HepG2 (cell line): ENCODE measurements around the gene JAK1. TPM values are rescaled to one million over a fixed set of nuclear protein-coding genes. Genes with fewer than 3 reads are reported as not detected.

Source experiments
- ATAC-seq: fragments of 200-7000 bp; cut with Tn5 transposase; 3 replicates; pipeline ENCODE4 v1.9.1; 2020; ENCODE audit warnings: mild to moderate bottlenecking, moderate library complexity
- BruUV-seq: library from RNA; stranded (reverse); fragments of 400-500 nt; replicated peaks from 2 replicates; lab custom pipeline; 2021; lab: Mats Ljungman, UMichigan
- CTCF ChIA-PET: fragments of 300-600 bp; formaldehyde crosslinking; extraction: SDS; loops from one replicate; lab custom pipeline; 2021; ENCODE audit warnings: low total read pairs, inconsistent platforms, low intra/inter-chr PET ratio; lab: Yijun Ruan, JAX
- POLR2A ChIA-PET: fragments of 350-600 bp; sonication (Branson Sonifier 250); formaldehyde crosslinking; loops from one replicate; lab custom pipeline; 2020; ENCODE audit warnings: antibody characterized with exemption, inconsistent platforms; lab: Yijun Ruan, JAX
- DNase-seq: peaks from one replicate; pipeline ENCODE4 v3.0.0-alpha.2; 2015; ENCODE audit warnings: low spot score
- FAIRE-seq: peaks from 3 replicates; lab custom pipeline; 2011; peaks lifted over from hg19 to GRCh38; lab: Jason Lieb, UNC
- H2AFZ ChIP-seq: one replicate; pipeline ENCODE4 v1.6.1; 2011; ENCODE audit warnings: low read length, inconsistent platforms
- H3K27ac ChIP-seq: fragments of 300-600 bp; 3 replicates; pipeline ENCODE4 v1.8.0; 2011; ENCODE audit warnings: mixed run types, mild to moderate bottlenecking, mixed read lengths, low read length, inconsistent platforms; ENCODE audit not compliant: insufficient read depth; ENCODE audit errors: extremely low read length
- H3K27me3 ChIP-seq, 2 experiments: fragments of 200-600 bp in 1 of 2; 2 replicates in 1 of 2; 3 replicates in 1 of 2; pipeline versions ENCODE4 v1.6.0 to v1.8.0; 2011; ENCODE audit warnings: low read length in 2 of 2, mild to moderate bottlenecking in 2 of 2, moderate library complexity in 2 of 2, inconsistent platforms in 1 of 2; ENCODE audit not compliant: insufficient read depth in 2 of 2, control insufficient read depth in 1 of 2
- H3K36me3 ChIP-seq, 2 experiments: fragments of 200-600 bp in 1 of 2; replicated peaks in 1 of 2; 2 replicates in 1 of 2; 3 replicates in 1 of 2; pipeline versions ENCODE4 v1.5.1 to v1.8.0; 2011; ENCODE audit warnings: low read length in 2 of 2, inconsistent platforms in 1 of 2; ENCODE audit not compliant: insufficient read depth in 2 of 2, control insufficient read depth in 1 of 2
- H3K4me1 ChIP-seq: 2 replicates; pipeline ENCODE4 v1.5.1; 2012; ENCODE audit warnings: low read length, inconsistent platforms; ENCODE audit not compliant: insufficient read depth
- H3K4me2 ChIP-seq: 2 replicates; pipeline ENCODE4 v1.6.0; 2011; ENCODE audit warnings: low read depth, low read length, inconsistent platforms
- H3K4me3 ChIP-seq, 3 experiments: fragments of 200-600 bp in 1 of 3; sonication (generic), shearing (Covaris generic) in 1 of 3; replicated peaks in 1 of 3; 2 replicates each; pipeline ENCODE4 v1.5.1; 2011 to 2016; ENCODE audit warnings: low read length in 3 of 3, inconsistent platforms in 2 of 3, low read depth in 2 of 3, mild to moderate bottlenecking in 2 of 3, control low read depth in 1 of 3, mixed read lengths in 1 of 3; ENCODE audit not compliant: insufficient read depth in 1 of 3
- H3K79me2 ChIP-seq: one replicate; pipeline ENCODE4 v1.6.1; 2011; ENCODE audit warnings: low read length, inconsistent platforms; ENCODE audit not compliant: insufficient read depth
- H3K9ac ChIP-seq: 2 replicates; pipeline ENCODE4 v1.6.0; 2011; ENCODE audit warnings: mild to moderate bottlenecking, low read depth, low read length, inconsistent platforms; ENCODE audit not compliant: insufficient read depth
- H3K9me3 ChIP-seq: 2 replicates; pipeline ENCODE4 v1.5.1; 2012; ENCODE audit warnings: mild to moderate bottlenecking, low read length
- H4K20me1 ChIP-seq: 2 replicates; pipeline ENCODE4 v1.6.0; 2011; ENCODE audit warnings: inconsistent platforms, mild to moderate bottlenecking, low read length, moderate library complexity; ENCODE audit not compliant: insufficient read depth
- HMG20A ChIP-seq: IDR thresholded peaks from 2 replicates; pipeline ENCODE4 v1.6.1; 2016; ENCODE audit warnings: borderline replicate concordance
- IKZF1 ChIP-seq: fragments of 450-650 bp; IDR thresholded peaks from 2 replicates; pipeline ENCODE4 v1.7.1; 2016
- MTF2 ChIP-seq: sonication (generic); formaldehyde crosslinking; IDR thresholded peaks from 2 replicates; pipeline ENCODE4 v1.5.0; 2020; ENCODE audit warnings: missing genetic modification reagents, borderline replicate concordance
- SATB2 ChIP-seq: sonication (generic); formaldehyde crosslinking; IDR thresholded peaks from 2 replicates; pipeline ENCODE4 v1.5.0; 2020; ENCODE audit warnings: missing genetic modification reagents
- SMARCE1 ChIP-seq: fragments of 450-650 bp; IDR thresholded peaks from 2 replicates; pipeline ENCODE4 v1.6.1; 2017; ENCODE audit warnings: borderline replicate concordance
- SRF ChIP-seq: IDR thresholded peaks from 2 replicates; pipeline ENCODE4 v1.6.1; 2011; ENCODE audit warnings: mild to moderate bottlenecking, low read depth, low read length, moderate library complexity
- ZBTB39 ChIP-seq: sonication (generic); formaldehyde crosslinking; IDR thresholded peaks from 2 replicates; pipeline ENCODE4 v1.5.0; 2020; ENCODE audit warnings: missing genetic modification reagents
- ZFAT ChIP-seq: sonication (generic); formaldehyde crosslinking; conservative IDR thresholded peaks from 2 replicates; pipeline ENCODE4 v1.8.1; 2023; ENCODE audit warnings: missing genetic modification reagents, inconsistent platforms
- ZNF224 ChIP-seq: sonication (generic); formaldehyde crosslinking; IDR thresholded peaks from 2 replicates; pipeline ENCODE4 v1.5.0; 2020; ENCODE audit warnings: mild to moderate bottlenecking, missing genetic modification reagents
- ZNF3 ChIP-seq: IDR thresholded peaks from 2 replicates; pipeline ENCODE4 v1.7.0; 2017; ENCODE audit warnings: inconsistent platforms
- WGBS: methylation state at CpG from one replicate; pipeline ENCODE4 v1.1.6; 2017; ENCODE audit warnings: low lambda C conversion rate; 5-methylcytosine and 5-hydroxymethylcytosine counted together
- in situ Hi-C: cut with HindIII; loops from 2 replicates; pipeline ENCODE4 v1.10.0; 2017; ENCODE audit warnings: low pct_unique_long_range_greater_than_20kb; ENCODE audit not compliant: extremely low pct_ligation_motif_present
- intact Hi-C: fragments of 100-400 bp; cut with micrococcal nuclease; formaldehyde crosslinking; loops from one replicate; pipeline ENCODE4 v1.10.0; 2022; ENCODE audit not compliant: unreplicated experiment
- polyA plus RNA-seq, 8 experiments: library from polyadenylated mRNA; depleted of rRNA in 3 of 8; stranded (reverse) in 7 of 8; unstranded in 1 of 8; fragments of >200 nt; fragmentation: Illumina TruSeq in 4 of 8; extraction: Trizol in 4 of 8; gene quantifications; 2 replicates each; pipeline versions ENCODE4 v1.2.1 to v1.2.3, GENCODE V29; 2011 to 2016; ENCODE audit warnings: low read depth in 4 of 8, missing spikeins in 1 of 8, mixed read lengths in 1 of 8; ENCODE audit not compliant: insufficient read depth in 1 of 8
- total RNA-seq, 5 experiments: library from RNA; depleted of rRNA; stranded (reverse); fragments of >200 nt; fragmentation: Illumina TruSeq; extraction: Trizol; gene quantifications; 2 replicates each; pipeline ENCODE4 v1.2.3, GENCODE V29; 2016; ENCODE audit warnings: low read depth in 1 of 5
- TF ChIP-seq, protein P1 (sequence below): sonication (generic); formaldehyde crosslinking; IDR thresholded peaks from 2 replicates; pipeline ENCODE4 v1.4.0; 2020; ENCODE audit warnings: mild to moderate bottlenecking, missing genetic modification reagents
- TF ChIP-seq, protein P2 (sequence below), 2 experiments: fragments of 450-650 bp in 1 of 2; sonication (generic) in 1 of 2; formaldehyde crosslinking in 1 of 2; IDR thresholded peaks; 2 replicates each; pipeline versions ENCODE4 v1.6.1 to v1.8.0; 2016 to 2022; ENCODE audit warnings: antibody characterized with exemption in 1 of 2, mild to moderate bottlenecking in 1 of 2, missing genetic modification reagents in 1 of 2

Gene JAK1
- total and polyA plus RNA-seq, 2 of the 13 experiments (the other 11 are each of a cell fraction or from before 2014, with no cell fraction given) = 23.9 to 42.4 TPM

DNA sequence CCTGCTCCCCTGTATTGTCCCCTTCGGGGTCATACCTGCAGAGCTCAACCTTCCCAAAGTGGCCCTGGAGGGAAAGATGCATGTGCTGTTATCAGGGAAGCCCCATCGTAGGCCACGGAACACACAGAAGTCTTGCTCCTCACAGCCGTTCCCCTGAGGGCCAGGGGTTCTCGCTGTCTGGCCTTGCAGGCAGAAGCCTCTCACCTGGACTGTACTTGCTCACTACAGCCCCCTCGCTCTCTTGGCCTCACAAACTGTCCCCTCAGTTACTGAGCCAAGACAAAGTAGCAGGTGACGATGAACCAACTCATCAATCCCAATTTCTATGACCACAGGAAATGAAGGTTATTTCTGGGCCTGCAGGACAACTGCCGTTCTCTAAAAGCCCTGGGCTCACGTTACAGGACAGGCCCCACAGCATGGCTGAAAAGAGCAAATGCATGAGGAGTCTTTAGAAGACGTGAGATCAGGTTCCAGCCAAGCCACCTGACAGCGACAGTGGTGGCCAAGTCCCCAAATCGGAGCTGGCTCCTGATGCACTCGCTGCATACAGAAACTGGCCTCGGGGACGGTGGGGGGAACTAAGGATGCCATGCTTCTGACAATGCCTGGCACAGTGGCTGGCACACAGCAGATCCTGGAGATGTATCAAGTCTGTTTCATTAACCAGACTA, 126.5 kb downstream of the JAK1 start:
- Histone ChIP-seq H4K20me1 (no peaks in the 10 kb centered on the region), H3K36me3 (peaks cover 28 to 65% of the 10 kb centered on the region in 2 experiments), H3K4me3 (no peak overlapping the region), H3K27me3 (no peaks in the 10 kb centered on the region), H3K27ac (no peak overlapping the region), H3K4me1 (no peaks in the 10 kb centered on the region), H3K9ac (no peak overlapping the region), H3K4me2 (no peak overlapping the region), H3K79me2 (no peaks in the 10 kb centered on the region), H3K9me3 (no peaks in the 10 kb centered on the region), H2AFZ (no peak overlapping the region)
- no peak for DNase-seq
- BruUV-seq = no TSS peak
- POLR2A ChIA-PET = no interaction called here
- intact Hi-C loops = no loop called here
- CTCF ChIA-PET = no interaction called here
- 97% methylated on average over 13 of the region's 15 CpGs for WGBS
- no peak for FAIRE-seq
- in situ Hi-C loops = no loop called here
- no peak for ATAC-seq
- TF ChIP-seq HMG20A (CRISPR knock-in tag) (no peak), ZFAT (CRISPR knock-in tag) (no peak), SRF (no peak), SATB2 (CRISPR knock-in tag) (no peak), ZBTB39 (CRISPR knock-in tag) (no peak), ZNF3 (CRISPR knock-in tag) (no peak), ZNF224 (CRISPR knock-in tag) (no peak), IKZF1 (no peak), MTF2 (CRISPR knock-in tag) (no peak), SMARCE1 (no peak)
- TF ChIP-seq, protein P1, sequence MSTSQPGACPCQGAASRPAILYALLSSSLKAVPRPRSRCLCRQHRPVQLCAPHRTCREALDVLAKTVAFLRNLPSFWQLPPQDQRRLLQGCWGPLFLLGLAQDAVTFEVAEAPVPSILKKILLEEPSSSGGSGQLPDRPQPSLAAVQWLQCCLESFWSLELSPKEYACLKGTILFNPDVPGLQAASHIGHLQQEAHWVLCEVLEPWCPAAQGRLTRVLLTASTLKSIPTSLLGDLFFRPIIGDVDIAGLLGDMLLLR = no peak
- TF ChIP-seq, protein P2, sequence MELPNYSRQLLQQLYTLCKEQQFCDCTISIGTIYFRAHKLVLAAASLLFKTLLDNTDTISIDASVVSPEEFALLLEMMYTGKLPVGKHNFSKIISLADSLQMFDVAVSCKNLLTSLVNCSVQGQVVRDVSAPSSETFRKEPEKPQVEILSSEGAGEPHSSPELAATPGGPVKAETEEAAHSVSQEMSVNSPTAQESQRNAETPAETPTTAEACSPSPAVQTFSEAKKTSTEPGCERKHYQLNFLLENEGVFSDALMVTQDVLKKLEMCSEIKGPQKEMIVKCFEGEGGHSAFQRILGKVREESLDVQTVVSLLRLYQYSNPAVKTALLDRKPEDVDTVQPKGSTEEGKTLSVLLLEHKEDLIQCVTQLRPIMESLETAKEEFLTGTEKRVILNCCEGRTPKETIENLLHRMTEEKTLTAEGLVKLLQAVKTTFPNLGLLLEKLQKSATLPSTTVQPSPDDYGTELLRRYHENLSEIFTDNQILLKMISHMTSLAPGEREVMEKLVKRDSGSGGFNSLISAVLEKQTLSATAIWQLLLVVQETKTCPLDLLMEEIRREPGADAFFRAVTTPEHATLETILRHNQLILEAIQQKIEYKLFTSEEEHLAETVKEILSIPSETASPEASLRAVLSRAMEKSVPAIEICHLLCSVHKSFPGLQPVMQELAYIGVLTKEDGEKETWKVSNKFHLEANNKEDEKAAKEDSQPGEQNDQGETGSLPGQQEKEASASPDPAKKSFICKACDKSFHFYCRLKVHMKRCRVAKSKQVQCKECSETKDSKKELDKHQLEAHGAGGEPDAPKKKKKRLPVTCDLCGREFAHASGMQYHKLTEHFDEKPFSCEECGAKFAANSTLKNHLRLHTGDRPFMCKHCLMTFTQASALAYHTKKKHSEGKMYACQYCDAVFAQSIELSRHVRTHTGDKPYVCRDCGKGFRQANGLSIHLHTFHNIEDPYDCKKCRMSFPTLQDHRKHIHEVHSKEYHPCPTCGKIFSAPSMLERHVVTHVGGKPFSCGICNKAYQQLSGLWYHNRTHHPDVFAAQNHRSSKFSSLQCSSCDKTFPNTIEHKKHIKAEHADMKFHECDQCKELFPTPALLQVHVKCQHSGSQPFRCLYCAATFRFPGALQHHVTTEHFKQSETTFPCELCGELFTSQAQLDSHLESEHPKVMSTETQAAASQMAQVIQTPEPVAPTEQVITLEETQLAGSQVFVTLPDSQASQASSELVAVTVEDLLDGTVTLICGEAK (IDR thresholded peaks at IDR 0.05) = no peak
- TF ChIP-seq, protein P2 (CRISPR knock-in tag; IDR thresholded peaks at IDR 0.05) = no peak
